ENCODE measurements around the gene DNAH8. TPM values are rescaled to one million over a fixed set of nuclear protein-coding genes. Genes with fewer than 3 reads are reported as not detected.

The DNAH8 gene
- total and polyA plus RNA-seq, 4 experiments from 2014 or later: 0.04 to 0.17 (median 0.09) TPM; not detected in 1

DNA sequence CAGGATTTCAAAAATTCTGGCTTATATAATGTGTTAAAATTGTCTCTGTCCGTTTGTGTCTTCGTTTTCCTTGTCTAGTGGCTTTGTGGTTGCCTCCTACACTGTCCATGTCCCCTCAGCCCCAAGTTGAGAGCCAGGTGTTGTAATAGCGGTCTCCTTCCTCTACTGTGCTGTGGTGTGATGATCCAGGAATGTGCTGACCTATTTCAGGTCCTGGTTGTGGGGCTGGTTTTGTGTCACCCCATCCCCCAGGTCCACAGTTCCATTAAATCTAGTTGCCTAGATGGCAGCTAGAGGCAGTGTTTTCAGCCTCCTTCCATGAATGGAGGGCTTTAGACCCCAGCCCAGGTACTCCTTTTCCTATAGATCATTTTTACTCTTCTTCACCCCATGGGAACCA, 128.7 kb downstream of the DNAH8 start:
- Mint-ChIP-seq H3K27me3 (peaks cover 6 to 9% of the 10 kb centered on the region in 2 donors), H3K36me3 (no peaks in the 10 kb centered on the region), H3K4me1 (no peaks in the 10 kb centered on the region), H3K27ac (no peak overlapping the region), H3K4me3 (no peak overlapping the region), H3K9me3 (no peaks in the 10 kb centered on the region)
- ChIA-PET CTCF (ENCODE audit: partially characterized antibody) (no interaction called here), POLR2A (ENCODE audit: partially characterized antibody) (no interaction called here)
- Histone ChIP-seq H3K4me3 (ENCODE audit: low read length in 2 of 2) (no peak overlapping the region), H3K36me3 (ENCODE audit: insufficient read depth, low read length) (no peaks in the 10 kb centered on the region), H3K9me3 (ENCODE audit: control insufficient read depth in 1 of 2, low read length in 2 of 2) (no peaks in the 10 kb centered on the region), H3K27ac (ENCODE audit: low read depth, low read length) (no peak overlapping the region), H3K27me3 (ENCODE audit: insufficient read depth, low read length) (no peaks in the 10 kb centered on the region), H3K4me1 (ENCODE audit: insufficient read depth, low read length) (no peaks in the 10 kb centered on the region)
- intact Hi-C loops (cut with micrococcal nuclease): no loop called here
- DNase-seq: no peak

DNA sequence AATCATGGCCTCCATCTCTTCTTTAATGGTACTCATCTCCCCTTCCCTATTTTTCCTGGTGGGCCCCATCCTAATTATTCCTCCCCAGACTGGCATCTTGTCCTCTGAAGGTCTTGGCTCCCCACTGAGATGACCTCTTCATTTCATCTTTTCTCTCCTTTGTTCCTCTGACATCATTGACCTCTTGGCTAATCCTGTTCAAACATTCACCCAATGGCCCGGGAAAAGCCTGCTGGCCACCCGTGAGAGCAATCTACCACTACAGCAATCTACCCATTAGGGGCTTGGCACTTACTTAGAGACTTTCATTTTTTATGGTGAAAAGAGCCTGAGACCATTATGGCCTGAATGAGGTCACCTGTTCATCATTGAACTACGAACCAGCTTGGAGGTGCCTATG, 130.8 kb downstream of the DNAH8 start:
- CTCF ChIA-PET (ENCODE audit: partially characterized antibody): no interaction called here
- intact Hi-C loops (cut with micrococcal nuclease): no loop called here

DNA sequence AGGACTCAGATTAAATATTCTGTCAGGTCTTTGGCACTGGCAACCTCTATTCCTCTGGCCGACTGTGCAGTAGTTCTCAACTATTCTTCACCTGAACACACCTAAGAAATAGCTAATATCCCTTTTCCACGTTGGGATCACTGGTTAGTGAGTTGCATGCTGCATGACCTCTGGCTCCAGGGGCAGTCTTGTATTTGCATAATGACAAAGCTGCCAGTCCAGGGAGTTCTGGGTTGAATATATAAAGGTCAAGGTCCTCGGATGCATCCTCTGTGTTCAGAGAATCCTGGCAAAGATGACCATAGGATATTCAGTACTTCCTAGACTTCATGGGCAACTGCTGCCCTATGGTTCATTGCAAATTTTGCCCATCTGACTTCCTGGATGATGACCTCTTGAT, 131.2 kb downstream of the DNAH8 start:
- Mint-ChIP-seq H3K27ac (no peak overlapping the region), H3K4me3 (no peak overlapping the region), H3K9me3 (no peaks in the 10 kb centered on the region), H3K27me3 (peaks cover 6 to 12% of the 10 kb centered on the region in 2 donors), H3K4me1 (no peaks in the 10 kb centered on the region), H3K36me3 (no peaks in the 10 kb centered on the region)
- Histone ChIP-seq H3K27ac (ENCODE audit: low read depth, low read length) (no peak overlapping the region), H3K27me3 (ENCODE audit: insufficient read depth, low read length) (peaks cover 4% of the 10 kb centered on the region), H3K36me3 (ENCODE audit: insufficient read depth, low read length) (no peaks in the 10 kb centered on the region), H3K4me1 (ENCODE audit: insufficient read depth, low read length) (no peaks in the 10 kb centered on the region), H3K9me3 (ENCODE audit: control insufficient read depth in 1 of 2, low read length in 2 of 2) (no peaks in the 10 kb centered on the region), H3K4me3 (ENCODE audit: low read length in 2 of 2) (no peak overlapping the region)
- intact Hi-C loops (cut with micrococcal nuclease): no loop called here
- ChIA-PET CTCF (ENCODE audit: partially characterized antibody) (no interaction called here), POLR2A (ENCODE audit: partially characterized antibody) (no interaction called here)
- no peak for DNase-seq

More for the DNA sequence above, 130.8 kb downstream of the DNAH8 start:
- no peaks in the 10 kb centered on the region for H3K4me1 ChIP-seq (ENCODE audit: insufficient read depth, low read length)
- no peak for DNase-seq
- Mint-ChIP-seq H3K9me3 (no peaks in the 10 kb centered on the region), H3K36me3 (no peaks in the 10 kb centered on the region), H3K4me1 (no peaks in the 10 kb centered on the region), H3K27ac (no peak overlapping the region), H3K27me3 (peaks cover 6 to 9% of the 10 kb centered on the region in 2 donors), H3K4me3 (no peak overlapping the region)
- no peaks in the 10 kb centered on the region for H3K36me3 ChIP-seq (ENCODE audit: insufficient read depth, low read length)
- no peaks in the 10 kb centered on the region for H3K9me3 ChIP-seq (ENCODE audit: control insufficient read depth in 1 of 2, low read length in 2 of 2)
- H3K27me3 ChIP-seq (ENCODE audit: insufficient read depth, low read length): no peaks in the 10 kb centered on the region
- POLR2A ChIA-PET (ENCODE audit: partially characterized antibody): no interaction called here
- no peak overlapping the region for H3K27ac ChIP-seq (ENCODE audit: low read depth, low read length)
- H3K4me3 ChIP-seq (ENCODE audit: low read length in 2 of 2): no peak overlapping the region

DNA sequence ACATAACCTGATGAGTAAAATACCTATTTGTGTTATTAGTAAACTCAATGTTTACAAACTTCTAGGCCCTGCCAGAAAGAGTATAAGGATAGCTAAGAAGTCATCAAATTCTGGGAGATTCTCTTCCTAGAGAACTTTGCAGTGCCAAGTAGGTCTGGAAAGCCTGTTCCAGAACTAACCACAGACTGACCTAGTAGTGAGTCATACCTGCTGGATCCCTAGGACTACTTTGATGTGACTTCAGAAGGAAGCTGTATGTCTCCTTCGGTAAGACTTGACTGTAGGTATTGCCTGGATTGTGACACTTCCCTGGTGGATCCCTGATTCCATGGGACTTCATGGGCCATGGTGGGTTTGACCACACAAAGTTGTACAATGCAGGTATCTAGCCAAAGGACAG, 131.7 kb downstream of the DNAH8 start:
- peaks cover 6 to 10% of the 10 kb centered on the region in 2 donors for H3K27me3 Mint-ChIP-seq
- CTCF ChIA-PET (ENCODE audit: partially characterized antibody): interaction anchor here (0.7 kb wide), 1 partner anchor 26 kb away, joined by 3 read pairs; no protein-coding TSS in a partner anchor
- POLR2A ChIA-PET (ENCODE audit: partially characterized antibody): no interaction called here
- no peak for DNase-seq
- intact Hi-C loops (cut with micrococcal nuclease): no loop called here
- H3K9me3 Mint-ChIP-seq: no peaks in the 10 kb centered on the region
- Histone ChIP-seq H3K36me3 (ENCODE audit: insufficient read depth, low read length) (no peaks in the 10 kb centered on the region), H3K9me3 (ENCODE audit: control insufficient read depth in 1 of 2, low read length in 2 of 2) (no peaks in the 10 kb centered on the region), H3K27me3 (ENCODE audit: insufficient read depth, low read length) (peaks cover 4% of the 10 kb centered on the region), H3K4me3 (ENCODE audit: low read length in 2 of 2) (no peak overlapping the region), H3K27ac (ENCODE audit: low read depth, low read length) (no peak overlapping the region), H3K4me1 (ENCODE audit: insufficient read depth, low read length) (no peaks in the 10 kb centered on the region)
- H3K27ac Mint-ChIP-seq: no peak overlapping the region
- H3K4me3 Mint-ChIP-seq: no peak overlapping the region
- H3K4me1 Mint-ChIP-seq: no peaks in the 10 kb centered on the region
- no peaks in the 10 kb centered on the region for H3K36me3 Mint-ChIP-seq

DNA sequence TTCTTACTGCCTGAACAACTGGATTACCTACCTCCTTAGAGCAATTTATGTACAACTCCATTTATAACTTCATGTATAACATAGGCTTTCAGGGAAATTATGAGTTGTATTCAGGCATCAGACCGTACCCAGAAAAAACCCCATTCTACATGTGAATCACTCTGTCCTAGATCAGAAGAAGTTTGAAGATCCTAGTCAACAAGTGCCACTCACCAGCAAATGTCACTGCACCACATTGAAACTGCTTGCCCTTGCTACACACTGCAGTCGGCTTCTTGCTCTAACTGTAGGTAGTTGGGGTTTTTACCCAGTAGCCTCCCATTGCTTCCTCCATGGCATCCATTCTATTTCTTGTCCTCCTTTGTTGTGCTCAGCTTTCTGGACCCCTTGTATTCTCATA, 132.4 kb downstream of the DNAH8 start:
- CTCF ChIA-PET (ENCODE audit: partially characterized antibody): interaction anchor here (0.7 kb wide), 1 partner anchor 25 kb away, joined by 3 read pairs; no protein-coding TSS in a partner anchor
- Mint-ChIP-seq H3K36me3 (no peaks in the 10 kb centered on the region), H3K4me1 (no peaks in the 10 kb centered on the region), H3K27me3 (peaks cover 5 to 7% of the 10 kb centered on the region in 2 donors), H3K9me3 (peaks cover 0 to 2% (median 0%) of the 10 kb centered on the region in 8 donors), H3K4me3 (no peak overlapping the region), H3K27ac (no peak overlapping the region)
- Histone ChIP-seq H3K4me1 (ENCODE audit: insufficient read depth, low read length) (no peaks in the 10 kb centered on the region), H3K4me3 (ENCODE audit: low read length in 2 of 2) (no peak overlapping the region), H3K27me3 (ENCODE audit: insufficient read depth, low read length) (peaks cover 4% of the 10 kb centered on the region), H3K36me3 (ENCODE audit: insufficient read depth, low read length) (no peaks in the 10 kb centered on the region), H3K27ac (ENCODE audit: low read depth, low read length) (no peak overlapping the region), H3K9me3 (ENCODE audit: control insufficient read depth in 1 of 2, low read length in 2 of 2) (no peaks in the 10 kb centered on the region)
- POLR2A ChIA-PET (ENCODE audit: partially characterized antibody): no interaction called here
- DNase-seq: no peak
- intact Hi-C loops (cut with micrococcal nuclease): no loop called here

DNA sequence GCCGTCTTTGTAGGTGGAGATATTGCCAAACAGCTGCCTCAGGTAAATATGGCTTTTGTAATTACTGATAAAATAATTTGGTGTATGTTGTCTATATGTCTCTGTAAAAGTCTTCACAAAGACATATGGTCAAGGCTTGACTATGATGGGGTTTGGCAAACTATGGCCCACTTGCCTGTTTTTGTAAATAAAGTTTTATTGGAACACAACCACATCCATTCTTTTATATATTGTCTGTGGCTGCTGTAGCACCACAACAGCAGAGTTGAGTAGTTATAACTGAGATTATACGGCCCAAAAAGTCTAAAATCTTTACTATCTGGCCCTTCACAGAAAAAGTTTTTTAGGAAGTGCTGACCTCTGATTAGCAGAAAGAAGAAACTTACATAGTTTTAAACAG, 133.6 kb downstream of the DNAH8 start:
- Histone ChIP-seq H3K4me1 (ENCODE audit: insufficient read depth, low read length) (no peaks in the 10 kb centered on the region), H3K36me3 (ENCODE audit: insufficient read depth, low read length) (no peaks in the 10 kb centered on the region), H3K9me3 (ENCODE audit: control insufficient read depth in 1 of 2, low read length in 2 of 2) (no peaks in the 10 kb centered on the region), H3K4me3 (ENCODE audit: low read length in 2 of 2) (no peak overlapping the region), H3K27ac (ENCODE audit: low read depth, low read length) (no peak overlapping the region), H3K27me3 (ENCODE audit: insufficient read depth, low read length) (peaks cover 4% of the 10 kb centered on the region)
- H3K27ac Mint-ChIP-seq: no peak overlapping the region
- CTCF ChIA-PET (ENCODE audit: partially characterized antibody): no interaction called here
- DNase-seq: no peak
- H3K36me3 Mint-ChIP-seq: no peaks in the 10 kb centered on the region
- peaks cover 0 to 2% (median 0%) of the 10 kb centered on the region in 8 donors for H3K9me3 Mint-ChIP-seq
- intact Hi-C loops (cut with micrococcal nuclease): no loop called here
- peaks cover 5 to 11% of the 10 kb centered on the region in 2 donors for H3K27me3 Mint-ChIP-seq
- no peaks in the 10 kb centered on the region for H3K4me1 Mint-ChIP-seq
- POLR2A ChIA-PET (ENCODE audit: partially characterized antibody): no interaction called here
- H3K4me3 Mint-ChIP-seq: no peak overlapping the region

DNA sequence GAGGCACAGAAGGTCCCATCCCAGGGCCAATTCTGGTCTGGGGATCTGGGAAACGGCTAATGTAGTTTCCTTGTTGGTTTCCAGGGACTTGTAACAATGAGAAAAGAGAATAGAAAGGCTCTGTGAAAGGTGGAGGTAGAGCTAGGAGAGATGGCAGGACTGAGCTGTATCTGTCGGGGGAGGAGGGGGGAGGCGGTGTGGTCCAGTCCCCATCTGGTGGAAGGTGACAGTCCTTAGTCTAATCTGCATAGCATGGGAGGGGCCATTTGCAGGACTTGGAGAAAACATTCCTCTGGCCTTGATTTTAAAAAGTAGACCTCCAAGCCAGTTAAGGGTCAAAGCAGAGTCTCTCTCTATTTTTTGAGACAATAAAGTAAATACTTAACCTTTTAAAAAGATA, 137.1 kb downstream of the DNAH8 start:
- peaks cover 9 to 11% of the 10 kb centered on the region in 2 donors for H3K27me3 Mint-ChIP-seq
- no peak overlapping the region for H3K27ac ChIP-seq (ENCODE audit: low read depth, low read length)
- H3K4me3 Mint-ChIP-seq: no peak overlapping the region
- H3K4me1 ChIP-seq (ENCODE audit: insufficient read depth, low read length): no peaks in the 10 kb centered on the region
- no peaks in the 10 kb centered on the region for H3K36me3 Mint-ChIP-seq
- no peak for DNase-seq
- CTCF ChIA-PET (ENCODE audit: partially characterized antibody): no interaction called here
- POLR2A ChIA-PET (ENCODE audit: partially characterized antibody): no interaction called here
- H3K27me3 ChIP-seq (ENCODE audit: insufficient read depth, low read length): peaks cover 4% of the 10 kb centered on the region
- intact Hi-C loops (cut with micrococcal nuclease): no loop called here
- no peak overlapping the region for H3K27ac Mint-ChIP-seq
- no peaks in the 10 kb centered on the region for H3K4me1 Mint-ChIP-seq
- no peaks in the 10 kb centered on the region for H3K36me3 ChIP-seq (ENCODE audit: insufficient read depth, low read length)
- peaks cover 0 to 2% (median 0%) of the 10 kb centered on the region in 8 donors for H3K9me3 Mint-ChIP-seq
- H3K9me3 ChIP-seq (ENCODE audit: control insufficient read depth in 1 of 2, low read length in 2 of 2): no peaks in the 10 kb centered on the region
- H3K4me3 ChIP-seq (ENCODE audit: low read length in 2 of 2): no peak overlapping the region

DNA sequence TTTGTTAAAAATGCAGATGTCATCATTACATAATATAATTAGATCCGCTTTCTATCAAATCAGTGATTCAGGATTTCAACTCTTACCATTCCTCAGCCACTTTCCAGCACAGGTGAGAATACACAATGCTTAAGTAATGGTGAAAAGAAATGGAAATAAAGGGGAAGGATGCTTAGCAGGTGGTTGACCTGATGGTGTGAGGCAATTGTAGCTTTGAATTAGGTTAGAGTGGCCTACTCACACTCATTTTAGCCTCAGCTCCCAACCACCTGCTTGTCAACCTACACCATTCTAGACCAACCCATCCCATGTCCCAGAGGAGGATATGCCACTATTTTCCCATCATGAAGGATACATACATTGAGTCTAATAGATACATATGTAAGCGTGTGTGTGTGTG, 138.1 kb downstream of the DNAH8 start:
- Histone ChIP-seq H3K36me3 (ENCODE audit: insufficient read depth, low read length) (no peaks in the 10 kb centered on the region), H3K27ac (ENCODE audit: low read depth, low read length) (no peak overlapping the region), H3K4me3 (ENCODE audit: low read length in 2 of 2) (no peak overlapping the region), H3K4me1 (ENCODE audit: insufficient read depth, low read length) (no peaks in the 10 kb centered on the region), H3K9me3 (ENCODE audit: control insufficient read depth in 1 of 2, low read length in 2 of 2) (no peaks in the 10 kb centered on the region), H3K27me3 (ENCODE audit: insufficient read depth, low read length) (peaks cover 4% of the 10 kb centered on the region)
- ChIA-PET CTCF (ENCODE audit: partially characterized antibody) (no interaction called here), POLR2A (ENCODE audit: partially characterized antibody) (no interaction called here)
- Mint-ChIP-seq H3K4me1 (no peaks in the 10 kb centered on the region), H3K27ac (no peak overlapping the region), H3K36me3 (no peaks in the 10 kb centered on the region), H3K27me3 (peaks cover 8 to 12% of the 10 kb centered on the region in 2 donors), H3K9me3 (peaks cover 0 to 2% (median 0%) of the 10 kb centered on the region in 8 donors), H3K4me3 (no peak overlapping the region)
- no peak for DNase-seq
- intact Hi-C loops (cut with micrococcal nuclease): no loop called here

Measured in CD4-positive, alpha-beta memory T cell (primary cell).